Measurements from ENCODE around the gene BIRC2. TPM values are rescaled to one million over a fixed set of nuclear protein-coding genes. Genes with fewer than 3 reads are reported as not detected.
"Not testable (repeated sequence)": the region's sequence is repeated elsewhere in the genome, so short reads cannot be mapped to it uniquely, and the experiment has no call there.

BIRC2 gene
- 10 to 100 TPM; 26.6 to 30.3 (median 29.6) TPM for total RNA-seq
- 10 to 100 TPM; 22.5 to 55.1 (median 35.1) TPM for polyA plus RNA-seq
- long read RNA-seq, donor 1, transcript BIRC2-201 (9 exons, 3,743 nt) = major isoform, 24 of 35 reads
- long read RNA-seq, donor 1, partial matches to known transcripts = 6 of 35 reads
- long read RNA-seq, donor 1, other reads (novel, unspliced or antisense) = 5 of 35 reads
- long read RNA-seq, donor 2, transcript BIRC2-201 (9 exons, 3,743 nt) = major isoform, 37 of 48 reads
- long read RNA-seq, donor 2, partial matches to known transcripts = 7 of 48 reads
- long read RNA-seq, donor 2, other reads (novel, unspliced or antisense) = 4 of 48 reads

DNA sequence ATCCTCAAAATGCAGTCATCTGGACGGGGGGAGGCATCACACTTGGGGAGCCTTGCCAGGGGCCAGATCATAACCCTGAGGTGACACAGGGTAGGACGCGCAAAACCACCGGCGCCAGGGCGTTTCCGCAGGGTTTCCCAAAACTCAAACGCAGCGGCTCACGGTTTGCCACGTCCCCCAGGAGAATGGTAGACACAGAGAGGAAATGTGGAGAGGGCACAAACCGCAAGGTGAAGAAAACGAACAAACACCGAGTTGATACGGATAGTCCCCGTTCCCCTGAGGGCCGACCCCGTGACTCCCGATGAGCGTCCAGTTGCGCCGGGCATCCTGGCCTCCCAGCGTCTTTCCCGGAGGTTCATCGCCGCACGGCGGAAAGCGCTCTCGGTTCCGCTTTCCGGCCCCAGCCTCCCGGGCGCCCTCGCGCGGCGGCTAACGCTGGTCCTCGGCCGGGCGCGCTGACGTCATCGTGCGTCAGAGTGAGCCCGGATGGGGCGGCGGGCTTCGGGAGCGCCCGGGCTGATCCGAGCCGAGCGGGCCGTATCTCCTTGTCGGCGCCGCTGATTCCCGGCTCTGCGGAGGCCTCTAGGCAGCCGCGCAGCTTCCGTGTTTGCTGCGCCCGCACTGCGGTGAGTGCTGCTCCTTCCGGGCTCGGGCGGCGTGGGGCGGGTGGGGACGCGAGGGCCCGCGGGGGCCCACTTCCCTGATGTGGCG, at the start of gene BIRC2:
TSS of gene BIRC2 (plus strand) at position 467 of the 714 bp plus-strand sequence. CDS start 2,641 bp downstream, outside the sequence.
- H3K27ac ChIP-seq = peak within 1 kb of the TSS; percentile 95
- peaks cover 0 to 14% of the 10 kb centered on the region in 2 donors for H3K36me3 ChIP-seq (ENCODE audit: insufficient read depth in 1 of 2, low read depth in 1 of 2)
- ATAC-seq (peak; percentile 97 to 98 (median 97)), DNase-seq (peak; percentile 96 to 97)
- TF ChIP-seq, protein P1, sequence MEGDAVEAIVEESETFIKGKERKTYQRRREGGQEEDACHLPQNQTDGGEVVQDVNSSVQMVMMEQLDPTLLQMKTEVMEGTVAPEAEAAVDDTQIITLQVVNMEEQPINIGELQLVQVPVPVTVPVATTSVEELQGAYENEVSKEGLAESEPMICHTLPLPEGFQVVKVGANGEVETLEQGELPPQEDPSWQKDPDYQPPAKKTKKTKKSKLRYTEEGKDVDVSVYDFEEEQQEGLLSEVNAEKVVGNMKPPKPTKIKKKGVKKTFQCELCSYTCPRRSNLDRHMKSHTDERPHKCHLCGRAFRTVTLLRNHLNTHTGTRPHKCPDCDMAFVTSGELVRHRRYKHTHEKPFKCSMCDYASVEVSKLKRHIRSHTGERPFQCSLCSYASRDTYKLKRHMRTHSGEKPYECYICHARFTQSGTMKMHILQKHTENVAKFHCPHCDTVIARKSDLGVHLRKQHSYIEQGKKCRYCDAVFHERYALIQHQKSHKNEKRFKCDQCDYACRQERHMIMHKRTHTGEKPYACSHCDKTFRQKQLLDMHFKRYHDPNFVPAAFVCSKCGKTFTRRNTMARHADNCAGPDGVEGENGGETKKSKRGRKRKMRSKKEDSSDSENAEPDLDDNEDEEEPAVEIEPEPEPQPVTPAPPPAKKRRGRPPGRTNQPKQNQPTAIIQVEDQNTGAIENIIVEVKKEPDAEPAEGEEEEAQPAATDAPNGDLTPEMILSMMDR (IDR thresholded peaks at IDR 0.05) = peak; percentile 75
- H3K4me3 ChIP-seq = peak within 1 kb of the TSS; percentile 80
- peaks cover 8% of the 10 kb centered on the region for H3K4me1 ChIP-seq
- H3K27me3 ChIP-seq (ENCODE audit: insufficient read depth in 3 of 3, low read length in 2 of 3) = no peaks in the 10 kb centered on the region
- no peaks in the 10 kb centered on the region for H3K9me3 ChIP-seq
- intact Hi-C loops (cut with DNase I) = loop anchor here (2.0 to 10.0 kb wide), 5 partner anchors 58 to 318 kb away; partner anchors contain the start of gene TMEM123 (in 2 of the 2)
- 0 to 1% (median 0%) methylated on average over 53 to 77 of the region's 77 CpGs for WGBS, 3 donors

DNA sequence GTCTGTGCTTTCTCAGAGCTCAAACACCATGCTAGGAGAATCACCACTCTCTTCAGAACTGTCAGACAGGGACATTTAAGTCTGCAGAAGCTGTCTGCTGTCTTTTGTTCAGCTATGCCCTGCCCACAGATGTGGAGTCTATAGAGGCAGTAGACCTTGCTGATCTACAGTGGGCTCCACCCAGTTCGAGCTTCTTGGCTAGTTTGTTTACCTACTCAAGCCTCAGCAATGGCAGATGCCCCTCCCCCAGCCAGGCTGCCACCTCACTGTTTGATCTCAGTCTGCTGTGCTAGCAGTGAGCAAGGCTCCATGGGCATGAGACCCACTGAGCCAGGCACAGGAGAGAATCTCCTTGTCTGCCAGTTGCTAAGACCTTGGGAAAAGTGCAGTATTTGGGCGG, 46.2 kb upstream of the BIRC2 start:
- H3K9me3 ChIP-seq; H3K27me3 ChIP-seq (ENCODE audit: insufficient read depth in 3 of 3, low read length in 2 of 3); ATAC-seq; intact Hi-C loops (cut with DNase I); H3K4me1 ChIP-seq; H3K4me3 ChIP-seq; DNase-seq; H3K36me3 ChIP-seq (ENCODE audit: insufficient read depth in 1 of 2, low read depth in 1 of 2); H3K27ac ChIP-seq: not testable (repeated sequence)
- WGBS, 3 donors = 74 to 87% (median 75%) methylated on average over 2 of the region's 2 CpGs

DNA sequence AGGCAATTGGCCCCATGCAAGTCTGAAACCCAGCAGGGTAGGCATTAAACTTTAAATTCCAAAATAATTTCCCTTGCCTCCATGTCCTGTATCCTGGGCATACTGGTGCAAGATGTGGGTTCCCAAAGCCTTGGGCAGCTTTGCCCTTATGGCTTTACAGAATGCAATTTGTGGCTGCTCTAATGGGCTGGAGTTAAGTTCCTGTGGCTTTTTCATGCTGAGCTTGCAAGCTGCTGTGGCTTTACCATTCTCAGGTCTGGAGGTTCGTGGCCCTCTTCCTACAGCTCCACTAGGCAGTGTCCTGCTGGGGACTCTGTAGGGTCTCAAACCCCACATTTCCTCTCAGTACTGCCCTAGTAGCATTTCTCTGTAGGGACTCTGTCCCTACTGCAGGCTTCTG, 44.8 kb upstream of the BIRC2 start:
- intact Hi-C loops (cut with DNase I) = no loop called here
- TF ChIP-seq, protein P1 (IDR thresholded peaks at IDR 0.05) = no peak
- H3K36me3 ChIP-seq (ENCODE audit: insufficient read depth in 1 of 2, low read depth in 1 of 2) = no peaks in the 10 kb centered on the region
- 83 to 92% (median 84%) methylated on average over 1 of the region's 1 CpG for WGBS, 3 donors
- H3K27ac ChIP-seq = no peak overlapping the region
- H3K4me3 ChIP-seq = no peak overlapping the region
- peaks cover 0 to 3% (median 0%) of the 10 kb centered on the region in 3 donors for H3K27me3 ChIP-seq (ENCODE audit: insufficient read depth in 3 of 3, low read length in 2 of 3)
- DNase-seq (no peak), ATAC-seq (no peak)
- no peaks in the 10 kb centered on the region for H3K9me3 ChIP-seq
- no peaks in the 10 kb centered on the region for H3K4me1 ChIP-seq

DNA sequence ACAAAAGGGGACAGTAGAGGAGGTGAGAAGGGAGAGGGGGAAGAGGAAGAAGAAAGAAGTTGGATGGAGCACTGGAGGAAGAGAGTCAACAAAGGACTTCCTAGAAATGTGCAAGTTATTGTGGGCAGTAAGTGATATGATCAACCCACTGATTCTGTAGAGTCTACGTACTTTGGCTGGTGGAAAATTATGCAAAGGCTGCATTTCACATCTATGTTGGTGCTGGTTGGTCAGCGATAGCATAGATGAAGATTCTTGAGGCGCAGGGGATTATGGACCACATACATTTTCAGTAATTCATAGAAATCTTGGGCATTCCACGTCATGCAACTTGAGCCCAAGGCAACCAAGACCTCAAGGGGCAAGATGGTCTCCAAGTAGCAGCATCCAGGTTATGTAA, 42.3 kb upstream of the BIRC2 start:
- ATAC-seq (no peak), DNase-seq (no peak)
- Histone ChIP-seq H3K4me1 (no peaks in the 10 kb centered on the region), H3K27me3 (ENCODE audit: insufficient read depth in 3 of 3, low read length in 2 of 3) (peaks cover 0 to 3% (median 0%) of the 10 kb centered on the region in 3 donors), H3K9me3 (no peaks in the 10 kb centered on the region), H3K27ac (no peak overlapping the region), H3K4me3 (no peak overlapping the region), H3K36me3 (ENCODE audit: insufficient read depth in 1 of 2, low read depth in 1 of 2) (no peaks in the 10 kb centered on the region)
- intact Hi-C loops (cut with DNase I) = no loop called here
- TF ChIP-seq, protein P1 (IDR thresholded peaks at IDR 0.05) = no peak
- WGBS, 3 donors = 95 to 98% (median 96%) methylated on average over 4 of the region's 4 CpGs

DNA sequence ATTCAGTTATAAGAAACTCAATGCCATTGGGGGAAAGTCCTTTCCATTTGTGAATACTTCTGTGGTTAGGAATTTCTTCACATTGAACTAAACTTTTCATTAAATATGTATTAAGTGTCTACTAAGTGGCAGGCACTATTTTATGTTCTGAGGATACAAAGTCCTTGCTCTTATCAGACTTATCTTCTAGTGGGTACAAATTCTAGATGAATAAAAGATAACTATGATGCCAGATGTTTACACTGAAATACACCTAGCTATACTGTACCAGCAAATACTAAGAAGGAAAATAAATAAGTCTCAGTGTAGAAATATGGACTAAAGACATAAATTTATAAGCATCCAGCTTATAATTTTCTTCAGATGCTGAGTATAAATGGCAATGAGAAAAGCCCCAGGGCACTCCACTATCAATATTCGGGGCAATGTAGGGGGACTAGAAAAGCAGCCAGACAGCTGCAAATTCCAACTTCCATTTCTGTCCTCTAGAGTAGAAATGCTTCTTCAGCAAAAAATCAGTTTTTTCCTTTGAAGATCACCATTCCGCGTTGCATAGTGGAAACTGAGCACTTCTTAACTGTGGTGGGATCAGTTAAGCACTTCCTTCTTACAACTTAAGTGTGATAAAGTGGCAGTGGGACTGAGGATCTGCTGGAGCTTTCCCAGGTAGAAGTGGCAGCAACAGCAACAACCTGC, 41.5 kb upstream of the BIRC2 start:
- Histone ChIP-seq H3K4me3 (no peak overlapping the region), H3K36me3 (ENCODE audit: insufficient read depth in 1 of 2, low read depth in 1 of 2) (no peaks in the 10 kb centered on the region), H3K27ac (no peak overlapping the region), H3K9me3 (no peaks in the 10 kb centered on the region), H3K4me1 (no peaks in the 10 kb centered on the region), H3K27me3 (ENCODE audit: insufficient read depth in 3 of 3, low read length in 2 of 3) (peaks cover 0 to 3% (median 0%) of the 10 kb centered on the region in 3 donors)
- intact Hi-C loops (cut with DNase I) = no loop called here
- ATAC-seq (no peak), DNase-seq (no peak)
- TF ChIP-seq, protein P1 (IDR thresholded peaks at IDR 0.05) = no peak
- 26 to 35% (median 27%) methylated on average over 3 of the region's 3 CpGs for WGBS, 3 donors
